ENCODE data around the gene TMEM128.
"Not testable (repeated sequence)": the region's sequence is repeated elsewhere in the genome, so short reads cannot be mapped to it uniquely, and the experiment has no call there.

Gene TMEM128

DNA sequence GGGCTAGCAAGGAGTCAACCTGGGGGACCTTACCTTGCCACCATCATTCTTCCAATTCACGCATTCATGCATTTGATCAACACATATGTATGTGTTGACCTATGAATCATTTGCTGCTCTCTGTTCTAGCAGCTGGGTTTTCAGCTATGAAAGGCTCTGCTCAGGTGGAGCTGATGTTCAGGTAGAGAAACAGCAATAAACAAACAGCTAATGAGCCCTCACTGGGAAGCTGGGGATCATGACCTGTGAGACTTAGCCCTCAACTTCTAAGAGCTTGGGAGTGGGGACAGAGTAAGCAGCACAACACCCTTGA is 19.7 kb downstream of the TMEM128 start:
- no peak for DNase-seq
- H3K4me1 ChIP-seq (ENCODE audit: control insufficient read depth, insufficient read depth, low read length, poor library complexity, severe bottlenecking): no peaks in the 10 kb centered on the region
- H3K4me3 ChIP-seq (ENCODE audit: insufficient read depth, low read depth, low read length, poor library complexity, severe bottlenecking): no peak overlapping the region
- peaks cover 6% of the 10 kb centered on the region for H3K27me3 ChIP-seq (replicated peaks; ENCODE audit: control insufficient read depth, insufficient read depth, low read length, poor library complexity, severe bottlenecking)
- no peak overlapping the region for H3K27ac ChIP-seq (ENCODE audit: insufficient read depth, low read length, poor library complexity, severe bottlenecking)
- no peaks in the 10 kb centered on the region for H3K36me3 ChIP-seq (ENCODE audit: control insufficient read depth, insufficient read depth, low read length)
- no peaks in the 10 kb centered on the region for H3K9me3 ChIP-seq (ENCODE audit: control insufficient read depth, low read length)

DNA sequence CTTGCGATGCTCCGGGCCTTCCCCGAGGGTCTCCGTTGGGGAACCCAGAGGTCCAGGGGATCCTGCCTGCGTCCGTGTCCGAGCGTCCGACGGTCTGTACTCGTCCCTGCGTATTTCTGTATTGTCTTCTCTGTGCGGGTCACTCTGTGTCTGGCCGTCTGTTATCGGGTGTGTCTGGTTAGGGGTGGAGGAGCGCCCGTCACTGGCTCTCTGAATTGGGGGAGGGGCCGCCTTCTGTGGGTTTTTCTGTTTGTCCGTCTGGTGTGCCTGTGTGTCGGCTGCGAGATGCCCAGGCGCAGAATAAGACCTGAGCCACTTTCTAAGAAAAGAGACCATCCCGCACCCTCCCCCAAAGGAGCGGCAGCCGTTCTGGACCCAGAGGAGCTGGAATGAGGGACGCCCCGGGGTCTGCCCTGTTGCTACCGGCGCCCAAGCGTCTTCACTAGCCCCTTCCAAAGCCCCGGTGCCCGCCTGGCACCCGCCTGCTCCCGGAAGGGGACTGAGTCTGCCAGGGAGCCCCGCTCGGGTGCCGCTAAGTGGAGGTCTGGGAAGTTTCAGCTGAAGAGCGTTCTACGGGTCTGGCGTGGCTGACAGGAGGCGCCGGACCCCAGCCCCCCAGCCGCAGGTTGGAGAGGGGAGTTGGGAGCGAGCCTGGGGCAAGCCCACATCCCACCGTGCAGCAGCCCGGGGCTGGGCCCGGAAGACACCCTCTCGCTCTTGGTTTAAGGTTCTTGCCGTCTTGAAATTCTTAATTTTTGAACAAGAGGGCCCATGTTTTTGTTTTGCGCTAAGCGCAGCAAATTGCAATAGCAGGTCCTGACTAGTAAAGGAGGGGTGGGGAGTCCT is 20.3 kb downstream of the TMEM128 start:
- no peak overlapping the region for H3K27ac ChIP-seq (ENCODE audit: insufficient read depth, low read length, poor library complexity, severe bottlenecking)
- no peak for DNase-seq
- no peak overlapping the region for H3K4me3 ChIP-seq (ENCODE audit: insufficient read depth, low read depth, low read length, poor library complexity, severe bottlenecking)
- H3K4me1 ChIP-seq (ENCODE audit: control insufficient read depth, insufficient read depth, low read length, poor library complexity, severe bottlenecking): no peaks in the 10 kb centered on the region
- H3K27me3 ChIP-seq (replicated peaks; ENCODE audit: control insufficient read depth, insufficient read depth, low read length, poor library complexity, severe bottlenecking): peaks cover 6% of the 10 kb centered on the region
- no peaks in the 10 kb centered on the region for H3K9me3 ChIP-seq (ENCODE audit: control insufficient read depth, low read length)
- H3K36me3 ChIP-seq (ENCODE audit: control insufficient read depth, insufficient read depth, low read length): no peaks in the 10 kb centered on the region

- Histone ChIP-seq H3K36me3 (ENCODE audit: control insufficient read depth, insufficient read depth, low read length) (no peaks in the 10 kb centered on the region), H3K9me3 (ENCODE audit: control insufficient read depth, low read length) (no peaks in the 10 kb centered on the region), H3K4me3 (ENCODE audit: insufficient read depth, low read depth, low read length, poor library complexity, severe bottlenecking) (no peak within 1 kb of the TSS), H3K27ac (ENCODE audit: insufficient read depth, low read length, poor library complexity, severe bottlenecking) (no peak within 1 kb of the TSS), H3K4me1 (ENCODE audit: control insufficient read depth, insufficient read depth, low read length, poor library complexity, severe bottlenecking) (no peaks in the 10 kb centered on the region), H3K27me3 (replicated peaks; ENCODE audit: control insufficient read depth, insufficient read depth, low read length, poor library complexity, severe bottlenecking) (peaks cover 6% of the 10 kb centered on the region)
- no peak for DNase-seq
These were observed 21.2 kb downstream of the TMEM128 start, which contains the start of gene OTOP1 for GRCh38 chr4:4226606-4227438. Gene OTOP1 (minus strand): TSS chr4:4226929. CDS start chr4:4226864, 65 bp downstream.

DNA sequence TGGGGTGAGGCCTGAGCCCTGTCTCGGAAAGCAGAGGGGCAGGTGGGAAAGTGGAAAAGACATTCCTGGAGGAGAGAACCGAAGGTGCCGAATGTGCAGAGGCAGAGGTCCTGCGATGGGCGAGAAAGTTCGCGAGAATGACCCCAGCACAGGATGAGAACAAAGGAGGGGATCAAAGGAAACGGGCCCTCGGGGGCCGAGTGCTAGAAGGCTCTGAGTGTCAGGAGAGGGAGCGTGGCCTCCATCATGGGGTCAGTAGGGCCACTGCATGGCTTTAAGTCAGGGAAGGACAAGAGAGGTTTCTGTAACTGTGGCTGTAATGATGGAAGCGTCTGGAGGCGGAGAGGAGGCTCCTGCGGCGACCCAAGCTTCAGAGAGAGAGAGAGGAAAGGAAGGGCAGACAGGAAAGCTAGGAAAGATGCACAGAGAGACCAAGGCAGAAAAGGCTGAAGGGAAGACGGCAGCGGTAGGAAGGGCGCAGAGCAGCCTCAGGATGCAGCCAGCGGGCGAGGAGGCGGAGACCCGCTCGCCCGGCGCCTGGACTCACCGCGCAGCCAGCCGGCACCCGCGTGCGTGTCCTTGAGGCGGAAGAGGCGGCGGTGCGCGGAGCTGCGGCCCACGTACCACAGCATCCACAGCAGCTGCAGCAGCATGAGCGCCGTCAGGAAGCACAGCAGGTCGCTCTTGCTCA is 22.0 kb downstream of the TMEM128 start:
- no peak for DNase-seq
- no peaks in the 10 kb centered on the region for H3K36me3 ChIP-seq (ENCODE audit: control insufficient read depth, insufficient read depth, low read length)
- no peaks in the 10 kb centered on the region for H3K9me3 ChIP-seq (ENCODE audit: control insufficient read depth, low read length)
- no peak overlapping the region for H3K4me3 ChIP-seq (ENCODE audit: insufficient read depth, low read depth, low read length, poor library complexity, severe bottlenecking)
- H3K27me3 ChIP-seq (replicated peaks; ENCODE audit: control insufficient read depth, insufficient read depth, low read length, poor library complexity, severe bottlenecking): peaks cover 6% of the 10 kb centered on the region
- no peak overlapping the region for H3K27ac ChIP-seq (ENCODE audit: insufficient read depth, low read length, poor library complexity, severe bottlenecking)
- no peaks in the 10 kb centered on the region for H3K4me1 ChIP-seq (ENCODE audit: control insufficient read depth, insufficient read depth, low read length, poor library complexity, severe bottlenecking)

GRCh38 chr4:4217113-4217512 is 30.9 kb downstream of the TMEM128 start:
- no peak overlapping the region for H3K4me3 ChIP-seq (ENCODE audit: insufficient read depth, low read depth, low read length, poor library complexity, severe bottlenecking)
- H3K9me3 ChIP-seq (ENCODE audit: control insufficient read depth, low read length): no peaks in the 10 kb centered on the region
- no peaks in the 10 kb centered on the region for H3K4me1 ChIP-seq (ENCODE audit: control insufficient read depth, insufficient read depth, low read length, poor library complexity, severe bottlenecking)
- H3K27me3 ChIP-seq (replicated peaks; ENCODE audit: control insufficient read depth, insufficient read depth, low read length, poor library complexity, severe bottlenecking): no peaks in the 10 kb centered on the region
- no peaks in the 10 kb centered on the region for H3K36me3 ChIP-seq (ENCODE audit: control insufficient read depth, insufficient read depth, low read length)
- DNase-seq: no peak
- no peak overlapping the region for H3K27ac ChIP-seq (ENCODE audit: insufficient read depth, low read length, poor library complexity, severe bottlenecking)

GRCh38 chr4:4216648-4217047 is 31.4 kb downstream of the TMEM128 start:
- H3K4me3 ChIP-seq (ENCODE audit: insufficient read depth, low read depth, low read length, poor library complexity, severe bottlenecking): no peak overlapping the region
- H3K27me3 ChIP-seq (replicated peaks; ENCODE audit: control insufficient read depth, insufficient read depth, low read length, poor library complexity, severe bottlenecking): no peaks in the 10 kb centered on the region
- H3K36me3 ChIP-seq (ENCODE audit: control insufficient read depth, insufficient read depth, low read length): no peaks in the 10 kb centered on the region
- H3K9me3 ChIP-seq (ENCODE audit: control insufficient read depth, low read length): no peaks in the 10 kb centered on the region
- no peaks in the 10 kb centered on the region for H3K4me1 ChIP-seq (ENCODE audit: control insufficient read depth, insufficient read depth, low read length, poor library complexity, severe bottlenecking)
- no peak overlapping the region for H3K27ac ChIP-seq (ENCODE audit: insufficient read depth, low read length, poor library complexity, severe bottlenecking)
- DNase-seq: no peak

DNA sequence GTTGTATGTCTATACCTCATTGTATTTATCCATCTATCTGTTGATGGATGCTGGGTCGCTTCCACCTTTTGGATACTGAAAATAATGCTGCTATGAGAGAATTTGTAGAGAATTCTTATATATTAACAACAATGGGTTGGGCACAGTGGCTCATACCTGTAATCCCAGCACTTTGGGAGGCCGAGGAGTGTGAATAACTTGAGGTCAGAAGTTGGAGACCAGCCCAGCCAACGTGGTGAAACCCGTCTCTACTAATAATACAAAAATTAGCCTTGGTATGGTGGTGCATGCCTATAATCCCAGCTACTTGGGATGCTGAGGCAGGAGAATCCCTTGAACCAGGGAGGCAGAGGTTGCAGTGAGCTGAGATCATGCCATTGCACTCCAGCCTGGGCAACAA is 34.3 kb downstream of the TMEM128 start:
- not testable (repeated sequence) for H3K27ac ChIP-seq (ENCODE audit: insufficient read depth, low read length, poor library complexity, severe bottlenecking); H3K4me3 ChIP-seq (ENCODE audit: insufficient read depth, low read depth, low read length, poor library complexity, severe bottlenecking); DNase-seq; H3K27me3 ChIP-seq (replicated peaks; ENCODE audit: control insufficient read depth, insufficient read depth, low read length, poor library complexity, severe bottlenecking); H3K36me3 ChIP-seq (ENCODE audit: control insufficient read depth, insufficient read depth, low read length); H3K4me1 ChIP-seq (ENCODE audit: control insufficient read depth, insufficient read depth, low read length, poor library complexity, severe bottlenecking); H3K9me3 ChIP-seq (ENCODE audit: control insufficient read depth, low read length)

DNA sequence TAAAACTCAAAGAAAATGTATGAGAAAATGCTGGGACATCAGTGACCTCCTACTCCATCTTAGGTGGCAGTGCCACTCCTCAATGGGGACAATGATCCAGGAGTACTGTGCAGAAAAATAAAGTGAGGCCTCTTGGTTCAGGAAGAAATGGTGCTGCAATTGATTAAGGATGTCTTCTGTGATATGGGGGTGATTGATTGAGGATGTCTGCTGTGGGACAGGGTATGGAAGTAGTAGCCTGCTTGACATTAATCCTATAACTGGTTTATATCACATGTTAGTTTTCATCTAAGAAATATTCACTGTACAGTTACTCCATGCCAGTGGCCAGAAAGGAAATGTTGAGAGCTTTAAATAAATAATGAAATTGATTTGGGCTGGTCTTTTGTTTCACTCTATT is 41.8 kb downstream of the TMEM128 start:
- DNase-seq: no peak
- Histone ChIP-seq H3K4me1 (ENCODE audit: control insufficient read depth, insufficient read depth, low read length, poor library complexity, severe bottlenecking) (no peaks in the 10 kb centered on the region), H3K27ac (ENCODE audit: insufficient read depth, low read length, poor library complexity, severe bottlenecking) (no peak overlapping the region), H3K27me3 (replicated peaks; ENCODE audit: control insufficient read depth, insufficient read depth, low read length, poor library complexity, severe bottlenecking) (no peaks in the 10 kb centered on the region), H3K9me3 (ENCODE audit: control insufficient read depth, low read length) (no peaks in the 10 kb centered on the region), H3K4me3 (ENCODE audit: insufficient read depth, low read depth, low read length, poor library complexity, severe bottlenecking) (no peak overlapping the region), H3K36me3 (ENCODE audit: control insufficient read depth, insufficient read depth, low read length) (no peaks in the 10 kb centered on the region)

DNA sequence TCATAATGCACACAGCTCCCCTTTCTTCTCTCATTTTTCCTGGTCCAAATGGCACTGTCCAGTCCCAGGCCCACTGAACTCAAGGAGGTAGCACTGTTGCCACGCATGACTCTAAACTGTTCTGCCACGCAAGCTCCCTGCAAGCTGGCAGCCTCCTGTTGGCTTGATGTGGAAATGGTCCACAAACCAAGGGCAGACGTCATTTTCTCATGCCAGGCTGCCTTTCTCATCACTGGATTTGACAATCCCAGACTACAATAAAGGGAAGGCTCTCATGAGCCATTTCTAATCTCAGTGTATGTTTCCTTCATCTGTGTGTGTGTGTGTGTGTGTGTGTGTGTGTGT is 43.6 kb downstream of the TMEM128 start:
- Histone ChIP-seq H3K4me1 (ENCODE audit: control insufficient read depth, insufficient read depth, low read length, poor library complexity, severe bottlenecking) (no peaks in the 10 kb centered on the region), H3K27ac (ENCODE audit: insufficient read depth, low read length, poor library complexity, severe bottlenecking) (no peak overlapping the region), H3K27me3 (replicated peaks; ENCODE audit: control insufficient read depth, insufficient read depth, low read length, poor library complexity, severe bottlenecking) (no peaks in the 10 kb centered on the region), H3K9me3 (ENCODE audit: control insufficient read depth, low read length) (no peaks in the 10 kb centered on the region), H3K4me3 (ENCODE audit: insufficient read depth, low read depth, low read length, poor library complexity, severe bottlenecking) (no peak overlapping the region), H3K36me3 (ENCODE audit: control insufficient read depth, insufficient read depth, low read length) (no peaks in the 10 kb centered on the region)
- no peak for DNase-seq

All from effector memory CD4-positive, alpha-beta T cell (primary cell).